NOMO-1 treated with DMSO at 0.1 percent for 48 hours (cell line): ENCODE data around the gene OSTC.
"Not testable (repeated sequence)": the region's sequence is repeated elsewhere in the genome, so short reads cannot be mapped to it uniquely, and the experiment has no call there.

Source experiments
- DNase-seq: peaks from one replicate; lab custom pipeline; 2025; ENCODE audit not compliant: unreplicated experiment; lab: John Stamatoyannopoulos, UW

OSTC gene

GRCh38 chr4:108646706-108647105, 3.7 kb upstream of the OSTC start:
- DNase-seq, result no peak

- no peak for DNase-seq
These were observed 562 bp upstream of the OSTC start for GRCh38 chr4:108649863-108650211.

GRCh38 chr4:108651014-108651791, 804 bp downstream of the OSTC start:
- DNase-seq, result peak; percentile 73

- DNase-seq, result no peak
These were observed 12.2 kb downstream of the OSTC start for GRCh38 chr4:108662629-108663028.

- DNase-seq, result no peak
These were observed 24.1 kb downstream of the OSTC start for GRCh38 chr4:108674356-108674977.

- no peak for DNase-seq
These were observed 31.0 kb downstream of the OSTC start for GRCh38 chr4:108681321-108681809.

- DNase-seq, result no peak
These were observed 33.1 kb downstream of the OSTC start for GRCh38 chr4:108683479-108683878.

- no peak for DNase-seq
These were observed 34.8 kb downstream of the OSTC start for GRCh38 chr4:108685036-108685686.

- no peak for DNase-seq
These were observed 40.3 kb downstream of the OSTC start for GRCh38 chr4:108690738-108691137.

- DNase-seq, result no peak
These were observed 42.8 kb downstream of the OSTC start for GRCh38 chr4:108693211-108693610.

GRCh38 chr4:108693819-108694218, 43.4 kb downstream of the OSTC start:
- DNase-seq, result no peak

GRCh38 chr4:108694423-108694822, 44.0 kb downstream of the OSTC start:
- DNase-seq, result no peak

GRCh38 chr4:108695062-108695461, 44.7 kb downstream of the OSTC start:
- DNase-seq, result no peak

- no peak for DNase-seq
These were observed 45.8 kb downstream of the OSTC start for GRCh38 chr4:108696160-108696559.

GRCh38 chr4:108700081-108700757, 49.8 kb downstream of the OSTC start:
- no peak for DNase-seq

GRCh38 chr4:108702960-108703359, 52.6 kb downstream of the OSTC start:
- DNase-seq, result no peak

- no peak for DNase-seq
These were observed 53.0 kb downstream of the OSTC start for GRCh38 chr4:108703370-108703769.

GRCh38 chr4:108703966-108704365, 53.6 kb downstream of the OSTC start:
- DNase-seq, result no peak

- no peak for DNase-seq
These were observed 55.9 kb downstream of the OSTC start for GRCh38 chr4:108706289-108706688.

GRCh38 chr4:108709234-108709633, 58.8 kb downstream of the OSTC start:
- DNase-seq, result no peak

GRCh38 chr4:108709722-108710121, 59.3 kb downstream of the OSTC start:
- no peak for DNase-seq

- not testable (repeated sequence) for DNase-seq
These were observed 60.2 kb downstream of the OSTC start for GRCh38 chr4:108710578-108710977.
